ENCODE results near the gene CDX1. TPM values are rescaled to one million over a fixed set of nuclear protein-coding genes. Genes with fewer than 3 reads are reported as not detected.
A peak's percentile ranks its signal among the peaks of the same experiment; 100 is the strongest.

The CDX1 gene
- polyA plus RNA-seq, 3 donors: 0.69 to 1.0 (median 0.75) TPM

DNA sequence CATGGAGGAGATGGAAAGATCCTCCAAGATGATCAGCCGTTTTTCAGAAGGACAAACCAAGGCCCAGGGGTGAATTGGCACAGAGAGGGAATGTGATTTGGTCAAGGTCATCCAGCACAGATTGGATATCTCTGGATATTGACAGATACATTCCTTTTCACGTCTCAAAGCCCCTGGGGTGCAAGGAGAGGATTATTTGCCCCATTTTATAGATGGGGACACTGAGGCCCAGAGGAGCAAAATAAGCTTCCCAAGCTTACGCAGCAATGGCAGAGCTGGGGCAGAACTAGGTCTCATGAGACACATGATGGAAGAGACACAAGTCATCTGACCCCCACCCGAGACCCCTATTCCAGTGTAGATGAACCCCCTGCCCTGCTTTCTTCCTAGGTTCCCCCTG lies 10.0 kb upstream of the CDX1 start:
- DNase-seq (ENCODE audit: extremely low read depth in 1 of 11, low read depth in 9 of 11, low spot score in 4 of 11): no peak

DNA sequence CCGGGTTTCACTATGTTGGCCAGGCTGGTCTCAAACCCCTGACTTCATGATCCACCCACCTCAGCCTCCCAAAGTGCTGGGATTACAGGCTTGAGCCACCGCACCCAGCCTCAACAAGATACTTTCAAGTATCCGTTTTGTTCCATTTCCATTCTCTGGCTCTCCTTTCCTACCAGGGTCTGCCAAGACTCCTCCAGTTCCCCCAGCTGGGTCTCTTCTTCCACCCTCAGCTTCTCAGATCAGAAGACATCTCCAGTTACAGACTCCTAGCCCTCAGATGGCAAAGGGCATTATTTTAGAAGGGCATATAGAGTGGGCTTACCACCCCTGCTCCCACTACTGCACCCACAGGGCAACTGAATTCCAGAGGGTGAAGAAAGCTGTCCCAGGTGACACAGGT lies 9.4 kb upstream of the CDX1 start:
- no peak for DNase-seq (ENCODE audit: extremely low read depth in 1 of 11, low read depth in 9 of 11, low spot score in 4 of 11)

DNA sequence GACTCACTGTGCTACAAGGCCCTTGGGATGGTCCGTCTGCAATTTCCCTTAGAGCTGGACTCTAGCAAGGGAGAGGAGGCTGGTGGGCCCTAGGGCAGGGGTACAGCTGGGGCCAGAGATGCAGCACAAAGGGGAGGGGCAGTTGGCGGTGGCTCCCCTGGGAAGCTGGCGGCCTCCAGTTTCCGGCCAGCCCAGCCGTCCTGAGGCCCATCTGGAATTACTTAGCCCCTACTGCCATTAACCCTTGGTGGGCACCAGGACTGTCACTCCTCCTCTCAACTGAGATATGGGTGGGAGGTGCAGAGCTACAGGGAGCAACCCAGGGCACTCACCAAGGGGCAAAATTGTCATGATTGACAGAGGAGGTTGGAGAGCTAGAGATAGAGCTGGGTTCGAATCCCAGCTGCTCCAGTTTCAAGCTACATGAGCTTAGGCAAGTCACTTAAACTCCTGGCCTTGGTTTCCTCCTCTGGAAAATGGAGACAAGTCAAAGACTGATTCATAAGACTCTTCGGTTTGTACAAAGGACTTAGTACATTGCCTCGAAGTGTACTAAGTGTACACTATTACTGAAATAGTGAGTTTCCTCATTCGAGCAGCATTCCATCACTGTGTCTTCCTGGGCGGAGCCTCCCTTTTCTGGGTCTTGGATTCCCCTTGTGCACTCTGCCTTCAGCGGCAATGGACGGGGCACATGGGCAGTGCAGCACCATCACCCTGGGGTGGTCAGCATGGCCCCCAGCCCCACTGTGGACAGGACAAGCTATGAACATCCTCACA lies 8.2 kb upstream of the CDX1 start:
- no peak for DNase-seq (ENCODE audit: extremely low read depth in 1 of 11, low read depth in 9 of 11, low spot score in 4 of 11)

DNA sequence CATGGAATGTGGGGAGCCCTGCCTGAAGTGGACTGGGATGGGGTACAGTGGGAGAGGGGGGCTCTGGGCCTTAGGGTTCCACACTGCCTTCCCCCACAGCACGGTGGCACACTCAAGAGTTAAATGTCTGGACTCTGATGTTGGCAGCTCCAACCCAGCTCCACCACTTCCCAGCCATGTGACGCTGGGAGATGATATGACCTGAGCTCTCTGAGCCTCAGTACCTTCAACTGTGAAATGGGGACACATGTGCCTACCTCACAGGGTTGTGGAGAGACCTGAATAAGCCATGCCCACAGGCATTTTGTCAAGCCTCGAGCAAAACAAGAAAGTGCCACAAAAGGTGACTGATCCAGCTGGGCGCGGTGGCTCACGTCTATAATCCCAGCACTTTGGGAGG lies 7.5 kb upstream of the CDX1 start:
- no peak for DNase-seq (ENCODE audit: extremely low read depth in 1 of 11, low read depth in 9 of 11, low spot score in 4 of 11)

DNA sequence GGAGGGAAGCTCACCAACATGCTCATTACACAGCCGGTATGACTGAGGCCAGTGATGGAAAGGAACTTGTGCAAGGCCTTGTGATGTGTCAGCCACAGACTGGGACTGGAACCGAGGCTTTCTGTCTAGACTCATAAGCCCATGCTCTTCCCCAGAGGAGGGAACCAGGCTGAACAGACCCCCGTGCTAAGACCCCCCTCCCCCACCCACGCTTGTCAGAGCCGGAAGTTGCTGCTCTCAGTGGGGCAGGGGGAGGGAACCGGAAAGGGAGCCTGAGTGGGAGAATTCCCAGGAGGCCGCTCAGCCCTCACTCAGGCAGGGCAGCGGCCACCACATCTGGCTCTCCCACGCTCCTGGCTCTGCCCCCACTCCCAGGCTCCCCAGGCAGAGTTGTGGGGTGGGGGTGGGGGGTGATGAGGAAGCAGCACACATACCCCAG lies 6.8 kb upstream of the CDX1 start:
- peak in 3 of 11 donors; percentile 56 to 77 (median 63) for DNase-seq (ENCODE audit: extremely low read depth in 1 of 11, low read depth in 9 of 11, low spot score in 4 of 11)

DNA sequence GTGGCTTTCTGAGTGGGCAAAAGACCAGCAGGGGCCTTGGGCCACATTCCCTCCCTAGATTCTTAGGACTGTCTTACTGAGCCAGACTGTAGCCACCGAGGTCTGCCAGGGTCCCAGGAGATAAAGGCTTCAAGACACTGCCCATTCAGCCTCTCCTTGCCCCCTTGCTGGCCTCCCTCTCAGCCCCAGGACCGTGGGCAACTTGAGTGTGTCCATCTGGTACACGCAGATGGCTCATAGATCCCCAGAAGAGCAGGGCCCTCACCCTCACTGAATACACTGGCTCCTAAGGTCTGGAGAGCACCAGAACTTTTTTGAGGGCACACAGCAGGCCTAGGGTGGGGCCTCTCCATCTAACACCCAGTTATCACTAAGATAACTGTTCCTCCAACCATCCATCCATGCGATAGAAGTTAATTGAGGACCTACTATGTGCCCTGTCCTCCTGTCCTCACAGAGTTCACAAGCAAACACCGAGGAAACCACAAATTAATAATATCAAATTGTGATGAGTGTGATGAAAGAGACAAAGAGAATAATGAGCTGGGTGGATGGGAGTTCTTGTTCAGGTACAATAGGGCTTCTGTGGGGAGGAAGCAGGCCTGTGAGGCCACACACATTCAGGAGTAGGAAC lies 6.0 kb upstream of the CDX1 start:
- no peak for DNase-seq (ENCODE audit: extremely low read depth in 1 of 11, low read depth in 9 of 11, low spot score in 4 of 11)

DNA sequence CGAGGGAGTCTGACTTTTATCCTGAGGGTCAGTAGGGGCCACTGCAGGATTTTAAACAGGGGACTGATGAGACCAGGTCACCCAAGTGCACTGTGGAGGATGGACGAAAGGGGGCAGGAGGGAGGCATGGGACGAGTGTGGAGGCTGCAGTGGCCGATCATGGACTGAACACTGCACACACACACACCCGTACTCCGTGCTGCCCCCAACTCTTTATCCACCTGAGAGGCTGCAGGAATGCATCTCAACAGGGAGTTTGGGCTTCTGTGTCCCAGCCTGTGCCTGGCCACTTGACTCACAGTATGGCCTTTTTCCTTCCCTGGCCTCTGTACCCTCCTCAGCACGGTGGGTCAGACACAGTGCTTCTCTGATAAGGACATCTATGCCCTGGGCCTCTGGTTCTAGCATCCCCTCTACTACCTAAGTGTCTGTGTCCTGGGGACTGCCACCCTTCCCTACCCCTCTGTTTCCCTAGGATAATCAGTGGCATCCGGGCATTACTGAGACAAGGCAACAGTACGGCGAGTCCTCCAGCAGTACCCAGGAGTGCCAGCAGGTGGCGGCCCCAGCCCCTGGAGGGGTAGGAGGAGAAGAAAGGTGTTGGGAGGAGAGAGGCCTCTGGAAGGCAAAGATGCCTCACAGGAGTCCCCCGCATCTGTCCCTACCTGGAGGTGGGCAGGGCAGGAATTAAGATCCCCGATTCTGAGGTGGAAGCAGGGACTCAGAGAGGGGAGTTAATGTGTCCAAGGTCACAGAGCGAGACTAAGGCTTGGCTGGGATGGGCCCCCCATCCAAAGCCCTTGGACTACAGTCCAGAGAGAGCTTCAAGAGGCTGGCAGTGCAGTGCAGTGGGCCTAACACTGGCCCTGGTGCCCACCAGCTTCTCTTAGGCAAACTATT lies 5.1 kb upstream of the CDX1 start:
- peak in 1 of 11 donors; percentile 62 for DNase-seq (ENCODE audit: extremely low read depth in 1 of 11, low read depth in 9 of 11, low spot score in 4 of 11)

DNA sequence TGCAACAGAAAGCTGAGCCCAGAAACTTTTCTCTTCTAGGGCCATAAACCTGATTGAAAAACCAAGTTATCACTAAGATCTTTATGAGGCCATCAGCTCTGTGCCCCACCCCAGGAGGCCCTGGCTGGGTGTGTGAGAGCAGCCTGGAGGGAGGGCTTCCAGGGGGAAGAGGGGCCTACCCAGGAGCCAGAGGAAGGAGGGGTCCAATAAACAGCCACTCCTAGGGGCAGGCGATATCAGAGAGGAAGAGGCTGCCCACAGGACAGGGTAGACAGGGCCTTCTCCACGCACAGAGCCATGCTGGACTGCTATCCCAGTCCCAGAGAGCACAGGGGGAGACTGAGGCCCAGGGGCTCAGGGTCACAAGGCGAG lies 4.5 kb upstream of the CDX1 start:
- DNase-seq (ENCODE audit: extremely low read depth in 1 of 11, low read depth in 9 of 11, low spot score in 4 of 11): no peak

DNA sequence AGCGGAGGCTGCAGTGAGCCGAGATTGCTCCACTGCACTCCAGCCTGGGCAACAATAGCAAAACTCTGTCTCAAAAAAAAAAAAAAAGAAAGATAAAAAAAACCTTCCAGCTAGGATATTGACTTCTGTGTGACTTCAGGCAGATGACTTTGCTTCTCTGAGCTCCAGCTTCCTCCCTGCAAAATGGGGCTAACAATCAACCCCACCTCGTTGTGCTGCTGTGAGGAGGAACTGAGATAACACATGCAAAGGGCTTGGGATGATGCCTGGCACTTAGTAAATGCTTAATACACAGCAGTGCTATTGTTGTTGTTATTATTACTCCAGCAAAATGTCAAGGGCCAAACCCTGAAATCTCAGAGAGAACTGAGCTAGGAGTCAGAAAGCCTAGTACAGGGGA lies 3.5 kb upstream of the CDX1 start:
- DNase-seq (ENCODE audit: extremely low read depth in 1 of 11, low read depth in 9 of 11, low spot score in 4 of 11): no peak

DNA sequence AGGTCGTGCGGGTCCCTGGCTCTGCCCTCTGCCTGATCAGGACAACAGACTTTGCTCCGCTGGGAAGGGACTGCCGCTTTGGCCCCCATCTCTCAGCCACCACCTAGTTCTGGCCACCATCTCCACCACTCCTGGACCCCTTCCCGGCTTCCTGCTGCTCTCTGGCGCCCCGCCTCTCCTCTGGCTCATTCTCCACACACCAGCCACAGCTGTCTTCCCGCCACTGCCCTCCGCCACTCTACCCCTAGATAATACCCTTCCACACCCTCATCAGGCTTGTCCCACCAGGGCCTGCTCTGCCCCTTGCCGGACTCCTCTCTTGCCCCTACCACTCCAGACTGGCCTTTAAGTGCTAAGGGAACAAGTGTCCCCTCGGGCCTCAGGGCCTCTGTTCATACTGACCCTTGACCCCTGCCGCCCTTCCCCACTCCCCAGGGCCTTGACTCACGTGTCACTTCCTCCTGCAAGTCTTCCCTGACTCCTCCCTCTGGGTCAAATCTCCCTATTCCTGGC lies 3.0 kb upstream of the CDX1 start:
- no peak for DNase-seq (ENCODE audit: extremely low read depth in 1 of 11, low read depth in 9 of 11, low spot score in 4 of 11)

DNA sequence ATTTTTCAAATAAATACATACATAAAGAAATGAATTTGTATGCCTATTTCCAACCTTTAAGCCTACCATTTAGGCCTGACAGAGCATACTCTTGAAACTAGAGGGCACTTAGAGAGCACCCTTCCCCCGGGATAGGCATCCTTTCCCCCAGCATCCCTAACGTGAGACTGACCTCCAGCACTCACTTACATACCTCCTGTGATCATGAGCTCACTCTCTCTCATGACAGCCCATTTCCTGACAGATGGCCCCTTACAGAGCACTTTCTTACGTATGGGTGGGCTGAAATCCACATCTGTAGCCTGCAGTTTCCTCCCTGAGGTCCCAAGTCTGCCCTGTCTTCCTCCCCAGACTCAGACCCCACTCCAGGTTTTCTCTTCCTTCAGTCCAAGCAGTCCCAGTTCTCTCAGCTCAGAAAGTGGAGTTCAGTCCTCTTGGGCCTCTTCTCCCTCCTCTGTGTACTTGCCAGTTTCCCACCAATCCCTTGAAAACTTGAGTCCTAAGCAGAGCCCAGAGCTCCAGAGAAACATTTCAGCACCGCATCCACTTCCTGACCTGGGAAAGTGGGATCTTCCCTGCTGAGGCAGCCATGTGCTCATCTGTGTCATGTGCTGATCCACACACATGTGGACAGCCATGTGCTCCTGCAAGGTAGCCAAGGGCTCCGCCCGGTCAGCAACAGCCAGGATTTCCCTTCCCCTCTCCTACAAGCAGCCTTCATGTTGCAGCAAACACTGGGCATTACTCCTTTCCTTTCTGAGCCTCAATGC lies 2.2 kb upstream of the CDX1 start:
- no peak for DNase-seq (ENCODE audit: extremely low read depth in 1 of 11, low read depth in 9 of 11, low spot score in 4 of 11)

DNA sequence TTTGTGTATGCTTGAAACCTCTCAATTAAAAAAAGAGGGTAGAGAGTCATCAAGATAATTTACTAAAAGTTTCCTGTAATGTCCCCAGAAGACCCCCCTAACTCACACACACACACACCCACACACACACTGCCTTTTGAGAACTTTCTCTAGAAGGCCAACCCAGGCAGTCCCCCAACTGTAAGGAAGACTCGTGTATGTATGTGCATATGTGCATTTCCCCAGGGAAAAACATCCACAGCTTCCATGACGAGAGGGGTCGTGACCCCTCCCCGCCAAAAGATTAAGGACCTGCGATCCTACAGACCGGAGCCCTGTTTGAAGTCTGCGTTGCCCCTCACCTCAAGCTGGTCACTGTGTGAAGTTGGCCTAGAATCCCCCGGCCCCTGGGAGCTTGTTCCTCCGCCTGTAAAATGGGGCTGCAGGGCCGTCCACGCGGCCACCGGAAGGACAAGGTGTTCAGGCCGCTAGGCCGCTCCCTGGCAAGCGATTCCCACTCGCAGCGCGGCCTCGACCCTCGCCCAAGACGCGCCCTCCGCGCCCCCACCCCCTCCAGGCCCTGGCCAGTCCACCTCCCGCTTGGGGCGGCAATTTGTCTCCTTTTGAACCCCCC lies 435 bp upstream of the CDX1 start:
- DNase-seq (ENCODE audit: extremely low read depth in 1 of 11, low read depth in 9 of 11, low spot score in 4 of 11): no peak

DNA sequence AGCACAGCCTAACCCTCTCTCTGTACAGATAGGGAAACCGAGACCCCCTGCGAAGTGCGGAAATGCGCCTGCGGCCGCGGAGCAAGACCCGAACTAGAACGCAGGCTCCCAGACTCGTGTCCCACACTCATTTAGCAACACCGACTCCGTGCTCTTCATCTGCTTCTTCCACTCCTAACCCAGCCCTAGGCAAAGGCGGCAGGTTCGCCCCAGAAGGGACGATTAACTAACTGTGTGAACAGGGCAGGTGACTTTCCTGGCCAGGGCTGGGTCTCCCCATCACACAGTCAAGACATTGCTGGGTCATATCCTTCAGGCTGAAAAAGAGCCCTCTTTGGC lies 903 bp downstream of the CDX1 start:
- DNase-seq (ENCODE audit: extremely low read depth in 1 of 11, low read depth in 9 of 11, low spot score in 4 of 11): no peak

DNA sequence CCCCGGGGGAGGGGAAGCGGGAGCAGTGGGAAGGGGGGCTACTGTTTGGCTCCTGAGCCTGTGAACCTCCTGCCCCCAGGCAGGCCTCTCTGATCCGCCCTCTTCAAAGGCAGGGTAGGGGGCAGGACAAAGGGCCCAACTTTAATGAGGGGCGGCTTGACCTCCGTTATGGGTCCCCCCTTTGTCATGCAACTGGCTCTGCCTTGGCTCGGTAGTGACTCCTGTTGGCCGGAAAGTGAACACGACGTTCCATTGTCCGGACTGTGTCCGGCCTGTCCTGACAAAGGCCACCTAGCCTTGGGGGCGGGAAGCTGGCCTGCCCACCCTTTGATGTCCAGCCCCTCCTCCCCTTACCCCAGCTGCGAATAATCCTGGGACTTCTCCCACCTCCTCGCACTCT lies 1.3 kb downstream of the CDX1 start:
- no peak for DNase-seq (ENCODE audit: extremely low read depth in 1 of 11, low read depth in 9 of 11, low spot score in 4 of 11)

DNA sequence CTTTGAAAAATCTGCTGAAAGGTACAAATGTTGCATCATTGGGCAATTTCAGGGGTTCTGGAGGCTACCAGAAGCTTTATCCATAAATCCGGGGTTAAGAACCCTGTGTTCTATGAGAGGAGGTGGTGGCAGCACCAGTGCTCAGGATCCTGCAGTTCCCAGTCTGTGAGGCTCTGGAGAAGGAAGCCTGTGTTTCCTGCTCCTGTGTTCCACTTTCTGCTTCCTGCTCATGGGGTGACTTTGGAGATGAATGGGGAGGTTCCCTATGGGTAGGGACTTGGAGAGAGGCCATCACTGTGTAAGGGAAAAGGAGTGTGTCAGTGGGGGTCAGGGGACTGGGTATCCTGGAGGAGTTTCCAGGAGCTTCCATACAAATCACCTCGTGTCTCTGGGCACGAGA lies 2.3 kb downstream of the CDX1 start:
- DNase-seq (ENCODE audit: extremely low read depth in 1 of 11, low read depth in 9 of 11, low spot score in 4 of 11): no peak

DNA sequence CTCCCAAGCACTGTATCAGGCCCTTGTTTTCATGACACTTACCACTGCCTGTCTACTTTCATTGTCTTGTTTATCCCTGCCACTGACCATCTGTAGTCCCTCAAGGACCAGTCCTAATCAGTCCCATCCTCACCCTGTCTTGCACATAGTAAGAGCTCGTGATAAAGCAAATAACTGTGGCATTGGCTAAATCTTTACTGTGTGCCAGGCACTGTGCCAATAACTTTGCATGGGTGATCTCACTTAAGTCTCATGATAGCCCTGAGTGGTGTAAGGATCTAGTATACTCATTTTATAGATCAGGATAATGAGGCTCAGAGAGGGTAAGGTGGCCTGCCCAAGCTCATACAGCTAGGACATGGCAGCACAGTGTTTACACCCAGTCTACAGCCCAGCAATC lies 5.6 kb downstream of the CDX1 start:
- DNase-seq (ENCODE audit: extremely low read depth in 1 of 11, low read depth in 9 of 11, low spot score in 4 of 11): no peak

DNA sequence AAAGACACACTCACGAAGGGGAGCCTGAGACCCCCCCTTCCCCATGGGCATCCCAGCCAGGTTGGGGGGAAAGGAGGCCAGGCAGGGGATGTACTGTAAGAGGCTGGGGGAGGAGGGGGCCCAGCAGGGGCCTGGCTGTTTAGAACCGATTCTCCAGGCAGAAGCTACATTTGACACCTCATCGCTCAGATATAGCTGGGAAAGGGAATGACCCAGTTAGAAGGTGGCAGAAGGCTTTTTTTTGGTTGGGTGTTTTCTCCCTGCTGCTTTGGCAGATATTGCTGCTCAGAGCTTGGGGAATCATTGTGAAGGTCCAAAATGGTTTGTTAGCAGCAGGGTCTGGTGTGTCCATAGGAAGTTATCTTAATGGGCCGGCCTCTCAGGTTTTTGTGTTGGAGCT lies 6.0 kb downstream of the CDX1 start:
- no peak for DNase-seq (ENCODE audit: extremely low read depth in 1 of 11, low read depth in 9 of 11, low spot score in 4 of 11)

DNA sequence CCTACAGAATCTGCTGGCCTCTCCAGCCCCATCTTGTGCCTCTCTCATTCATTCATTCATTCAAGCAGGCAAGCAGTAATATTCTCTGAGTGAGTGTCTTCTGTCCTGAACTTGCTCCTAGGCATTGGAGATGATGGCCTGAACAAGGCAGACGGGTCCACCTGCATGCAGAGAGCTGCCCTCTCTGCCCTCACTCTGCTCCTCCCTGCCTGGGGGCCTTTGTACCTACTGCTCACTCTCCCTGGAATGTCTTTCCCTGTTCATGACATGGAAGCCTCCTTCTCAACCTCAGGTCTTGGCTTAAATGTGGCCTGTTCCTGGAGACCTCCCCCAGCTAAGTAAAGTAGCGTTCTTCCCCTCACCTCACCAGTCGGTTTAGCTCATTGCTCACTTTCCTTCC lies 6.6 kb downstream of the CDX1 start:
- no peak for DNase-seq (ENCODE audit: extremely low read depth in 1 of 11, low read depth in 9 of 11, low spot score in 4 of 11)

DNA sequence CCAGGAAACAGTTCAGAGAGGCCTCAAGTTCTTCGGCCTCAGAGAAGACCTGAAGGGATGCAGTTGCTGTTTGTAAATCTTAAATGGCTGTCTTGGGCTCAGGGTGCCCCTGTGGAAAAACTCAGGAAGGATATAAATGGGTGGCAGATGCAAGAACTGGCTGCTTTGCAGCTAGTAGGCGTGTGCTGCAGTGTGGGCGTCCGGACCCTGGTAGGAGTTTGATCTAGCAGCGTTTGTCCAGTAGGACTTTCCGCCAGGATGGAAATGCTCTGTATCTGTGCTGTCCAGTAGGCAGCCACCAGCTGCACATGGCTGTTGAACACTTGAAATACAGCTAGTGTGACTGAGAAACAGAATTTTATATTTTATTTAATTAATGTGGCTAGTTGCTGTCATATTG lies 7.7 kb downstream of the CDX1 start:
- DNase-seq (ENCODE audit: extremely low read depth in 1 of 11, low read depth in 9 of 11, low spot score in 4 of 11): no peak

Measured in renal cortex interstitium (tissue), 11 donors.